ENCODE measurements around the gene PDE6B. TPM values are rescaled to one million over a fixed set of nuclear protein-coding genes. Genes with fewer than 3 reads are reported as not detected.

PDE6B gene
- total RNA-seq, 4 donors from 2014 or later = 0.60 to 2.5 (median 0.95) TPM; not detected in 1

DNA sequence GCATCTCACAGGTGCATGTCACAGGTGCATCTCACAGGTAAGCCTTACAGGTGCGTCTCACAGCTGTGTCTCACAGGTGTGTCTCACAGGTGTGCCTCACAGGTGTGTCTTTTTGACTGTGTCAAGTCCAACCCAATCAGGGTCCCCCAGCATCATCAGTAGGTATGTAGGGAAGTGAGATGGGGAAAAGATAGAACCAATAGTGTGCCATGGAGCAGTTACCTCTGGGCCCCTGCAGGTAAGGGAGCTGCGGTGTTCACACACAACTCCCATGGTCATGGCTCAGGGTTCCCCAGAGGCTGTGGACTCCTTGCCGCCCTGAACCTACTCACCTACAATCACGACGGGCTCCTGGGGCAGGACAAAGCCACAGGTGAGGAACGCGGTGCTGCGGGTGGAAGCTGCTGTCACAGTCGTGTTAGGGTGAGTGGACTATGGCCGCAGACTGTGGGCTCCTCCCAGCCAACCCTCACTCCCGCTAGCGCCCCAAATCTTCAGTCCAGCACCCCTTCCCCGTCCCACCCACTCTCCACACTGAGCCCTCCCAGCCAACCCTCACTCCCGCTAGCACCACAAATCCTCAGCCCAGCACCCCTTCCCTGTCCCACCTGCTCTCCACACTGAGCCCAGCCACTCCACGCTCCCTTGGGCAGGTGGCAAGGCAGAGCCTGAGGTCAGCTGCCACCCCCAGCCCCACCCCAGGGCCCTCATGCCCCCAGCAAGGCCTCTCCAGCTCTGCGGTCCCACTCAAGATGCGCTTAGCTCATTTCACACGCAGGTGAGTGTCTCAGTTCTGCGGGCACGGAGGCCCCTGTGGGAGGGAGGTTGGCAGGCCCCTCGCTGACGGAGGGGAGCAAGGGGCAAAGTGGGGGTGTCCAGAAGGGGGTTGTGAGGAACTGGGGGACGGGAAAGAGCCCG is 2.1 kb upstream of the PDE6B start:
- WGBS, 2 donors (ENCODE audit: low coverage in 1 of 2) = 80 to 100% methylated on average over 1 to 23 of the region's 24 CpGs
- intact Hi-C loops (cut with DNase I; ENCODE audit: low total_unique reads) (no loop called here), in situ Hi-C loops (cut with MboI; ENCODE audit: low pct_ligation_motif_present in 1 of 4, low pct_unique_long_range_greater_than_20kb in 1 of 4, low sequenced_read_pairs in 3 of 4) (no loop called here)
- H3K9me3 ChIP-seq = no peaks in the 10 kb centered on the region
- DNase-seq = no peak
- TF ChIP-seq POLR2AphosphoS5 (IDR thresholded peaks at IDR 0.05) (no peak), POLR2A (IDR thresholded peaks at IDR 0.05) (no peak), EP300 (IDR thresholded peaks at IDR 0.05; ENCODE audit: low read depth) (no peak)
- TF ChIP-seq, protein P1, sequence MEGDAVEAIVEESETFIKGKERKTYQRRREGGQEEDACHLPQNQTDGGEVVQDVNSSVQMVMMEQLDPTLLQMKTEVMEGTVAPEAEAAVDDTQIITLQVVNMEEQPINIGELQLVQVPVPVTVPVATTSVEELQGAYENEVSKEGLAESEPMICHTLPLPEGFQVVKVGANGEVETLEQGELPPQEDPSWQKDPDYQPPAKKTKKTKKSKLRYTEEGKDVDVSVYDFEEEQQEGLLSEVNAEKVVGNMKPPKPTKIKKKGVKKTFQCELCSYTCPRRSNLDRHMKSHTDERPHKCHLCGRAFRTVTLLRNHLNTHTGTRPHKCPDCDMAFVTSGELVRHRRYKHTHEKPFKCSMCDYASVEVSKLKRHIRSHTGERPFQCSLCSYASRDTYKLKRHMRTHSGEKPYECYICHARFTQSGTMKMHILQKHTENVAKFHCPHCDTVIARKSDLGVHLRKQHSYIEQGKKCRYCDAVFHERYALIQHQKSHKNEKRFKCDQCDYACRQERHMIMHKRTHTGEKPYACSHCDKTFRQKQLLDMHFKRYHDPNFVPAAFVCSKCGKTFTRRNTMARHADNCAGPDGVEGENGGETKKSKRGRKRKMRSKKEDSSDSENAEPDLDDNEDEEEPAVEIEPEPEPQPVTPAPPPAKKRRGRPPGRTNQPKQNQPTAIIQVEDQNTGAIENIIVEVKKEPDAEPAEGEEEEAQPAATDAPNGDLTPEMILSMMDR (IDR thresholded peaks at IDR 0.05) = no peak
- no peak overlapping the region for H3K27ac ChIP-seq
- H3K4me1 ChIP-seq = no peaks in the 10 kb centered on the region
- no peak overlapping the region for H3K4me3 ChIP-seq
- H3K27me3 ChIP-seq = no peaks in the 10 kb centered on the region
- H3K36me3 ChIP-seq = no peaks in the 10 kb centered on the region

DNA sequence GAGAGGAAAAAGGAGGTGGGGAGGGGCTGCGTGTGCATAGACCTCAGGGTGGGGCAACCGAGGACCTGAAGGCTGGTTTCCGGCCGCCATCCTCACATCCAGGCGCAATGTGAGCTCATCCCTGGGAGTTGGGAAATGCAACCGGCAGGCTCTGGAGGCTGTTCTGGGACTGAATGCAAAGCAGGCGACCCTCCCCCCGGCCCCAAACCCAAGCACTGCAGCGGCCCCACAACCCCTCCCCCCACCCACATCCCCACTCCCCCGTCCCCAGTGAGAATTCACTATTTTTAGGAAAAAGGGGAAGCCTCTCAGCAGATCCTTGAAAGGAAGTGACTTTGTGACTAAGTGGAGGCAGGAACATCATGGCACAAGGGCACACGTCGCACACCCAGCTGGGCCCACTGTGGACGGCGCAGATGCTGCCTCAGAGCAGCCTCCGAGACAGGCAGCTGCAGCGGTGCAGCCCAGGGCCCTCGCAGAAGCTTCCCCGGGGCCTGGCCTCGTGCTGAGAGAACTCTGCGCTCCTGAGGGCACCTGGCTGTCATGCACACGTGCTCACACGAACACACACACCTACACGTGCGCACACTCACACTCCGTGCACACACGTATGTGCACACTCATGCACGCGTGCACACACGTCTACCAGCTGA is 1.3 kb upstream of the PDE6B start:
- no peaks in the 10 kb centered on the region for H3K9me3 ChIP-seq
- no peak overlapping the region for H3K27ac ChIP-seq
- WGBS, 2 donors (ENCODE audit: low coverage in 1 of 2) = 62 to 80% methylated on average over 1 to 29 of the region's 29 CpGs
- no peaks in the 10 kb centered on the region for H3K36me3 ChIP-seq
- intact Hi-C loops (cut with DNase I; ENCODE audit: low total_unique reads) = no loop called here
- TF ChIP-seq EP300 (IDR thresholded peaks at IDR 0.05; ENCODE audit: low read depth) (no peak), POLR2A (IDR thresholded peaks at IDR 0.05) (no peak), POLR2AphosphoS5 (IDR thresholded peaks at IDR 0.05) (no peak)
- TF ChIP-seq, protein P1 (IDR thresholded peaks at IDR 0.05) = no peak
- no peaks in the 10 kb centered on the region for H3K27me3 ChIP-seq
- DNase-seq = no peak
- H3K4me1 ChIP-seq = no peaks in the 10 kb centered on the region
- H3K4me3 ChIP-seq = no peak overlapping the region
- in situ Hi-C loops (cut with MboI; ENCODE audit: low pct_ligation_motif_present in 1 of 4, low pct_unique_long_range_greater_than_20kb in 1 of 4, low sequenced_read_pairs in 3 of 4) = no loop called here

DNA sequence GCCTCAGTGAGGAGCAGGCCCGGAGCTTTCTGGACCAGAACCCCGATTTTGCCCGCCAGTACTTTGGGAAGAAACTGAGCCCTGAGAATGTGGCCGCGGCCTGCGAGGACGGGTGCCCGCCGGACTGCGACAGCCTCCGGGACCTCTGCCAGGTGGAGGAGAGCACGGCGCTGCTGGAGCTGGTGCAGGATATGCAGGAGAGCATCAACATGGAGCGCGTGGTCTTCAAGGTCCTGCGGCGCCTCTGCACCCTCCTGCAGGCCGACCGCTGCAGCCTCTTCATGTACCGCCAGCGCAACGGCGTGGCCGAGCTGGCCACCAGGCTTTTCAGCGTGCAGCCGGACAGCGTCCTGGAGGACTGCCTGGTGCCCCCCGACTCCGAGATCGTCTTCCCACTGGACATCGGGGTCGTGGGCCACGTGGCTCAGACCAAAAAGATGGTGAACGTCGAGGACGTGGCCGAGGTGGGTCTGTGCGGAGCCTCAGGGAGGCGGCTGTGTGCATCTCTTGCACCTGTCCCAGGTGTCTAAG is 323 bp downstream of the PDE6B start:
- H3K9me3 ChIP-seq = no peaks in the 10 kb centered on the region
- TF ChIP-seq POLR2A (IDR thresholded peaks at IDR 0.05) (no peak), EP300 (IDR thresholded peaks at IDR 0.05; ENCODE audit: low read depth) (no peak)
- TF ChIP-seq, protein P1 (IDR thresholded peaks at IDR 0.05) = no peak
- in situ Hi-C loops (cut with MboI; ENCODE audit: low pct_ligation_motif_present in 1 of 4, low pct_unique_long_range_greater_than_20kb in 1 of 4, low sequenced_read_pairs in 3 of 4) = no loop called here
- no peaks in the 10 kb centered on the region for H3K36me3 ChIP-seq
- intact Hi-C loops (cut with DNase I; ENCODE audit: low total_unique reads) = no loop called here
- no peak overlapping the region for H3K27ac ChIP-seq
- H3K4me3 ChIP-seq = no peak overlapping the region
- no peaks in the 10 kb centered on the region for H3K4me1 ChIP-seq
- H3K27me3 ChIP-seq = peaks cover 8% of the 10 kb centered on the region
- no peak for DNase-seq
- WGBS, 2 donors (ENCODE audit: low coverage in 1 of 2) = 91% methylated on average over 33 of the region's 39 CpGs; no CpG with 5 or more reads in 1 of the 2 donors
